OCI-LY7 (cell line): Measurements from ENCODE around the gene FOSB. TPM values are rescaled to one million over a fixed set of nuclear protein-coding genes. Genes with fewer than 3 reads are reported as not detected.

Experiments
- BruUV-seq: library from RNA; stranded (reverse); fragments of 400-500 nt; replicated peaks from 2 replicates; lab custom pipeline; 2021; lab: Mats Ljungman, UMichigan
- CTCF ChIA-PET: fragments of 300-600 bp; sonication (Branson Sonifier 250); formaldehyde crosslinking; loops from one replicate; lab custom pipeline; 2022; ENCODE audit warnings: antibody characterized with exemption; ENCODE audit not compliant: unreplicated experiment; lab: Charles Lee
- POLR2A ChIA-PET: fragments of 300-600 bp; sonication (Branson Sonifier 250); formaldehyde crosslinking; loops from one replicate; lab custom pipeline; 2022; ENCODE audit warnings: antibody characterized with exemption; lab: Charles Lee
- DNase-seq: peaks from one replicate; pipeline ENCODE4 v3.0.0-alpha.2; 2015; ENCODE audit warnings: low spot score
- H2AFZ ChIP-seq: fragments of 200-600 bp; sonication (generic), shearing (Covaris generic); 2 replicates; pipeline ENCODE4 v1.6.1; 2014; ENCODE audit warnings: mild to moderate bottlenecking, antibody characterized with exemption, low read length, moderate library complexity
- H3K27ac ChIP-seq: fragments of 200-600 bp; sonication (generic); 2 replicates; pipeline ENCODE4 v1.5.1; 2014; ENCODE audit warnings: mixed run types, low read depth, mild to moderate bottlenecking, moderate library complexity, low read length, inconsistent platforms; ENCODE audit not compliant: poor library complexity, severe bottlenecking
- H3K36me3 ChIP-seq: fragments of 200-600 bp; sonication (generic); 2 replicates; pipeline ENCODE4 v1.6.1; 2014; ENCODE audit warnings: mild to moderate bottlenecking, antibody characterized with exemption, low read length, moderate library complexity, mixed read lengths; ENCODE audit not compliant: insufficient read depth
- H3K4me1 ChIP-seq: fragments of 200-600 bp; sonication (generic); 2 replicates; pipeline ENCODE4 v1.5.1; 2014; ENCODE audit warnings: mild to moderate bottlenecking, low read length; ENCODE audit not compliant: insufficient read depth, poor library complexity, severe bottlenecking
- H3K4me2 ChIP-seq: fragments of 200-600 bp; sonication (generic); 2 replicates; pipeline ENCODE4 v1.6.1; 2014; ENCODE audit warnings: mild to moderate bottlenecking, low read length
- H3K4me3 ChIP-seq: fragments of 200-600 bp; sonication (generic); 2 replicates; pipeline ENCODE4 v1.5.1; 2014; ENCODE audit warnings: mild to moderate bottlenecking, low read depth, low read length; ENCODE audit not compliant: poor library complexity, severe bottlenecking
- H3K79me2 ChIP-seq: fragments of 200-600 bp; sonication (generic); 2 replicates; pipeline ENCODE4 v1.6.1; 2016; ENCODE audit warnings: low read depth, mild to moderate bottlenecking, low read length, moderate library complexity, mixed read lengths; ENCODE audit not compliant: insufficient read depth
- H3K9me2 ChIP-seq: fragments of 200-600 bp; sonication (generic); 2 replicates; pipeline ENCODE4 v1.6.1; 2016; ENCODE audit warnings: mild to moderate bottlenecking, low read length, mixed read lengths; ENCODE audit not compliant: insufficient read depth
- H3K9me3 ChIP-seq: fragments of 200-600 bp; sonication (generic); 2 replicates; pipeline ENCODE4 v1.6.1; 2014; ENCODE audit warnings: mild to moderate bottlenecking, mixed run types, low read length, mixed read lengths
- H4K20me1 ChIP-seq: fragments of 200-600 bp; sonication (generic); 2 replicates; pipeline ENCODE4 v1.6.1; 2014; ENCODE audit warnings: mild to moderate bottlenecking, antibody characterized with exemption, low read length, moderate library complexity, mixed read lengths; ENCODE audit not compliant: insufficient read depth
- EZH2phosphoT487 ChIP-seq: fragments of 200-600 bp; sonication (generic); IDR thresholded peaks from 2 replicates; pipeline ENCODE4 v1.6.1; 2018; ENCODE audit warnings: low read depth, borderline replicate concordance, mild to moderate bottlenecking, mixed run types, antibody characterized with exemption, low read length, moderate library complexity, mixed read lengths
- intact Hi-C: fragments of 100-400 bp; cut with micrococcal nuclease; formaldehyde crosslinking; loops from one replicate; pipeline ENCODE4 v1.10.0; 2022; ENCODE audit not compliant: unreplicated experiment
- microRNA-seq: library from miRNA; unstranded; fragments of <30 nt; microRNA quantifications from one replicate; pipeline ENCODE4 v1.2.0, GENCODE V29; 2022; ENCODE audit warnings: borderline replicate concordance
- small RNA-seq: library from RNA; depleted of rRNA; stranded (forward); fragments of <200 nt; gene quantifications from one replicate; pipeline ENCODE3, GENCODE V24; 2014
- total RNA-seq, 2 experiments: library from RNA; depleted of rRNA in 1 of 2; stranded (reverse); fragments of >200 nt in 1 of 2; shearing (Covaris generic) in 1 of 2; gene quantifications; 2 replicates each; pipeline ENCODE4 v1.2.3, GENCODE V29; 2014 to 2022
- TF ChIP-seq, protein P1 (sequence below): fragments of 200-600 bp; sonication (generic); conservative IDR thresholded peaks from 2 replicates; pipeline ENCODE4 v1.5.1; 2014; ENCODE audit warnings: mild to moderate bottlenecking, antibody characterized with exemption, low read length, moderate library complexity, mixed read lengths

FOSB gene
- total RNA-seq, 2 experiments from 2014 or later: 2.3 to 2.4 TPM

- intact Hi-C loops: no loop called here
- Histone ChIP-seq H3K9me3 (no peaks in the 10 kb centered on the region), H3K4me3 (no peak overlapping the region), H2AFZ (no peak overlapping the region), H3K9me2 (no peaks in the 10 kb centered on the region), H4K20me1 (no peaks in the 10 kb centered on the region), H3K79me2 (no peaks in the 10 kb centered on the region), H3K27ac (no peak overlapping the region), H3K36me3 (peaks cover 37% of the 10 kb centered on the region; the same call in 1 of the 2 replicates), H3K4me1 (peaks cover 4% of the 10 kb centered on the region), H3K4me2 (no peak overlapping the region)
- no TSS peak for BruUV-seq
- DNase-seq: no peak
- CTCF ChIA-PET: no interaction called here
- POLR2A ChIA-PET: no interaction called here
- TF ChIP-seq EZH2phosphoT487: no peak
- TF ChIP-seq, protein P1, sequence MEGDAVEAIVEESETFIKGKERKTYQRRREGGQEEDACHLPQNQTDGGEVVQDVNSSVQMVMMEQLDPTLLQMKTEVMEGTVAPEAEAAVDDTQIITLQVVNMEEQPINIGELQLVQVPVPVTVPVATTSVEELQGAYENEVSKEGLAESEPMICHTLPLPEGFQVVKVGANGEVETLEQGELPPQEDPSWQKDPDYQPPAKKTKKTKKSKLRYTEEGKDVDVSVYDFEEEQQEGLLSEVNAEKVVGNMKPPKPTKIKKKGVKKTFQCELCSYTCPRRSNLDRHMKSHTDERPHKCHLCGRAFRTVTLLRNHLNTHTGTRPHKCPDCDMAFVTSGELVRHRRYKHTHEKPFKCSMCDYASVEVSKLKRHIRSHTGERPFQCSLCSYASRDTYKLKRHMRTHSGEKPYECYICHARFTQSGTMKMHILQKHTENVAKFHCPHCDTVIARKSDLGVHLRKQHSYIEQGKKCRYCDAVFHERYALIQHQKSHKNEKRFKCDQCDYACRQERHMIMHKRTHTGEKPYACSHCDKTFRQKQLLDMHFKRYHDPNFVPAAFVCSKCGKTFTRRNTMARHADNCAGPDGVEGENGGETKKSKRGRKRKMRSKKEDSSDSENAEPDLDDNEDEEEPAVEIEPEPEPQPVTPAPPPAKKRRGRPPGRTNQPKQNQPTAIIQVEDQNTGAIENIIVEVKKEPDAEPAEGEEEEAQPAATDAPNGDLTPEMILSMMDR: no peak
Observed at GRCh38 chr19:45524575-45525129, 56.9 kb downstream of the FOSB start.

Small RNA genes lying within 50 kb of the gene (microRNA-seq; reads per million reads assigned to microRNA genes)
- not detected for gene MIR6088

Small RNA genes lying within 50 kb of the gene (small RNA-seq; reads per million reads assigned to genes)
- not detected for gene MIR6088

Other genes with a start within 250 kb of the FOSB start
- gene EXOC3L2, start 222.6 kb upstream of the FOSB start, total RNA-seq (2014; rRNA removed; shearing (Covaris generic)): not detected in 2 replicates
- not detected in 2 replicates for gene EXOC3L2, start 222.6 kb upstream of the FOSB start, total RNA-seq (2022)
- gene MARK4, start 216.7 kb upstream of the FOSB start, total RNA-seq (2014; rRNA removed; shearing (Covaris generic)): 10.4 and 14.2 TPM in 2 replicates
- gene MARK4, start 216.7 kb upstream of the FOSB start, total RNA-seq (2022): 24.5 and 25.6 TPM in 2 replicates
- not detected in 2 replicates for gene CKM, start 145.1 kb upstream of the FOSB start, total RNA-seq (2014; rRNA removed; shearing (Covaris generic))
- gene CKM, start 145.1 kb upstream of the FOSB start, total RNA-seq (2022): not detected in 2 replicates
- gene KLC3, start 127.2 kb upstream of the FOSB start, total RNA-seq (2014; rRNA removed; shearing (Covaris generic)): not detected in 2 replicates
- gene KLC3, start 127.2 kb upstream of the FOSB start, total RNA-seq (2022): not detected in 2 replicates
- 12.8 and 21.0 TPM in 2 replicates for gene ERCC2, start 97.4 kb upstream of the FOSB start, total RNA-seq (2014; rRNA removed; shearing (Covaris generic))
- 24.4 and 30.8 TPM in 2 replicates for gene ERCC2, start 97.4 kb upstream of the FOSB start, total RNA-seq (2022)
- 5.3 and 7.8 TPM in 2 replicates for gene PPP1R13L, start 62.9 kb upstream of the FOSB start, total RNA-seq (2014; rRNA removed; shearing (Covaris generic))
- 15.5 and 17.4 TPM in 2 replicates for gene PPP1R13L, start 62.9 kb upstream of the FOSB start, total RNA-seq (2022)
- gene POLR1G, start 61.4 kb upstream of the FOSB start, total RNA-seq (2014; rRNA removed; shearing (Covaris generic)): 16.3 and 28.0 TPM in 2 replicates
- gene POLR1G, start 61.4 kb upstream of the FOSB start, total RNA-seq (2022): 8.8 and 10.8 TPM in 2 replicates
- 125 and 126 TPM in 2 replicates for gene ERCC1, start 44.1 kb upstream of the FOSB start, total RNA-seq (2014; rRNA removed; shearing (Covaris generic))
- 46.2 and 59.4 TPM in 2 replicates for gene ERCC1, start 44.1 kb upstream of the FOSB start, total RNA-seq (2022)
- 1.5 and 8.6 TPM in 2 replicates for gene RTN2, start 29.1 kb downstream of the FOSB start, total RNA-seq (2014; rRNA removed; shearing (Covaris generic))
- gene RTN2, start 29.1 kb downstream of the FOSB start, total RNA-seq (2022): 7.6 and 9.1 TPM in 2 replicates
- 1.4 and 1.6 TPM in 2 replicates for gene PPM1N, start 30.4 kb downstream of the FOSB start, total RNA-seq (2014; rRNA removed; shearing (Covaris generic))
- 2.8 and 2.9 TPM in 2 replicates for gene PPM1N, start 30.4 kb downstream of the FOSB start, total RNA-seq (2022)
- gene VASP, start 39.5 kb downstream of the FOSB start, total RNA-seq (2014; rRNA removed; shearing (Covaris generic)): 37.4 and 62.8 TPM in 2 replicates
- 39.6 and 51.6 TPM in 2 replicates for gene VASP, start 39.5 kb downstream of the FOSB start, total RNA-seq (2022)
- 4.4 and 5.8 TPM in 2 replicates for gene OPA3, start 116.8 kb downstream of the FOSB start, total RNA-seq (2014; rRNA removed; shearing (Covaris generic))
- 10.6 and 12.0 TPM in 2 replicates for gene OPA3, start 116.8 kb downstream of the FOSB start, total RNA-seq (2022)
- 0.38 TPM in 1 of 2 replicates, not detected in the other for gene GPR4, start 134.2 kb downstream of the FOSB start, total RNA-seq (2014; rRNA removed; shearing (Covaris generic))
- not detected in 2 replicates for gene GPR4, start 134.2 kb downstream of the FOSB start, total RNA-seq (2022)
- 23.6 and 26.1 TPM in 2 replicates for gene EML2, start 171.4 kb downstream of the FOSB start, total RNA-seq (2014; rRNA removed; shearing (Covaris generic))
- gene EML2, start 171.4 kb downstream of the FOSB start, total RNA-seq (2022): 47.5 and 52.5 TPM in 2 replicates
- gene GIPR, start 200.2 kb downstream of the FOSB start, total RNA-seq (2014; rRNA removed; shearing (Covaris generic)): 6.6 and 7.9 TPM in 2 replicates
- gene GIPR, start 200.2 kb downstream of the FOSB start, total RNA-seq (2022): 23.3 and 24.6 TPM in 2 replicates
- 774 and 848 TPM in 2 replicates for gene SNRPD2, start 224.0 kb downstream of the FOSB start, total RNA-seq (2014; rRNA removed; shearing (Covaris generic))
- gene SNRPD2, start 224.0 kb downstream of the FOSB start, total RNA-seq (2022): 518 and 523 TPM in 2 replicates
- gene QPCTL, start 224.7 kb downstream of the FOSB start, total RNA-seq (2014; rRNA removed; shearing (Covaris generic)): 15.7 and 24.8 TPM in 2 replicates
- 25.1 and 26.3 TPM in 2 replicates for gene QPCTL, start 224.7 kb downstream of the FOSB start, total RNA-seq (2022)